Loucy (cell line): Measurements from ENCODE around the gene ZNF256.

Source experiments
- H2AFZ ChIP-seq: fragments of 200-600 bp; sonication (generic); 2 replicates; pipeline ENCODE4 v1.6.0; 2016; ENCODE audit warnings: antibody characterized with exemption, mild to moderate bottlenecking, low read length, moderate library complexity
- H3F3A ChIP-seq: fragments of 200-600 bp; 2 replicates; pipeline ENCODE4 v1.6.0; 2016; ENCODE audit warnings: antibody characterized with exemption, low read depth, mild to moderate bottlenecking
- H3K27me3 ChIP-seq: fragments of 200-600 bp; sonication (generic); 2 replicates; pipeline ENCODE4 v1.6.1; 2014; ENCODE audit warnings: low read length, mild to moderate bottlenecking; ENCODE audit not compliant: insufficient read depth, poor library complexity, severe bottlenecking
- H3K36me3 ChIP-seq: fragments of 200-600 bp; sonication (generic); 2 replicates; pipeline ENCODE4 v1.6.1; 2016; ENCODE audit warnings: low read length; ENCODE audit not compliant: insufficient read depth
- H3K4me1 ChIP-seq: fragments of 200-600 bp; sonication (generic); 2 replicates; pipeline ENCODE4 v1.5.1; 2014; ENCODE audit warnings: low read length, mild to moderate bottlenecking; ENCODE audit not compliant: insufficient read depth, poor library complexity, severe bottlenecking
- H3K4me2 ChIP-seq: fragments of 200-600 bp; sonication (generic); 2 replicates; pipeline ENCODE4 v1.6.0; 2014; ENCODE audit warnings: antibody characterized with exemption, low read length, low read depth, mild to moderate bottlenecking; ENCODE audit not compliant: poor library complexity, severe bottlenecking
- H3K4me3 ChIP-seq: fragments of 200-600 bp; sonication (generic); 2 replicates; pipeline ENCODE4 v1.5.1; 2014; ENCODE audit warnings: low read length, mild to moderate bottlenecking, mixed read lengths; ENCODE audit not compliant: poor library complexity, severe bottlenecking
- H3K79me2 ChIP-seq: fragments of 200-600 bp; sonication (generic); 2 replicates; pipeline ENCODE4 v1.6.1; 2014; ENCODE audit warnings: low read length; ENCODE audit not compliant: insufficient read depth
- H3K9ac ChIP-seq: fragments of 200-600 bp; sonication (generic); 2 replicates; pipeline ENCODE4 v1.6.0; 2014; ENCODE audit warnings: mild to moderate bottlenecking, low read depth, low read length, moderate library complexity; ENCODE audit not compliant: poor library complexity, severe bottlenecking
- H3K9me2 ChIP-seq: fragments of 200-600 bp; sonication (generic); replicated peaks from 2 replicates; pipeline ENCODE4 v1.6.1; 2016; ENCODE audit warnings: low read depth, low read length, mixed read lengths
- H3K9me3 ChIP-seq: fragments of 200-600 bp; sonication (generic); 2 replicates; pipeline ENCODE4 v1.6.1; 2014; ENCODE audit warnings: mild to moderate bottlenecking, antibody characterized with exemption, low read length, low read depth; ENCODE audit not compliant: insufficient read depth
- H4K20me1 ChIP-seq: fragments of 200-600 bp; sonication (generic); 2 replicates; pipeline ENCODE4 v1.6.0; 2014; ENCODE audit warnings: antibody characterized with exemption, low read length, mild to moderate bottlenecking; ENCODE audit not compliant: insufficient read depth, poor library complexity, severe bottlenecking
- EZH2phosphoT487 ChIP-seq: fragments of 200-600 bp; IDR thresholded peaks from 2 replicates; pipeline ENCODE4 v1.6.1; 2018; ENCODE audit warnings: antibody characterized with exemption, mild to moderate bottlenecking, moderate library complexity, borderline replicate concordance
- TF ChIP-seq, protein P1 (sequence below): fragments of 200-600 bp; sonication (generic); conservative IDR thresholded peaks from 2 replicates; pipeline ENCODE4 v1.5.1; 2014; ENCODE audit warnings: mild to moderate bottlenecking, antibody characterized with exemption, low read length

The ZNF256 gene

DNA sequence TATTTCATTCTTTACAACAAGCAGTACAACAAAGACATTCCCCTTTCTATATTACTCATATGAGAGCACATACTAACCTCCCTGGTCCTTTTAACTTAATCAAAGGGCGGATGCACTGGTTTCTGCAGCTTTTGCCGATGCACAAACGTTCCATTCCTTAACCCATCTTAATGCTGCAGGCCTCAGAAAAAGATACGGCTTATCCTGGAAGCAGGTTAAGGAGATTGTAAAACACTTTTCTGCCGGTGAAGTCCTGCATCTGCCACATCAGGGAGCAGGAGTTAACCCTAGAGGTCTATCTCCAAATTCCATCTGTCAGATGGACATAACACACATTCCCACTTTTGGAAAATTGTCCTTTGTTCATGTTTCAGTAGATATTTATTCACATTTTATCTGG is 47.2 kb downstream of the ZNF256 start:
- Histone ChIP-seq H3K9ac (no peak overlapping the region), H3K79me2 (no peaks in the 10 kb centered on the region), H3K27me3 (no peaks in the 10 kb centered on the region), H4K20me1 (no peaks in the 10 kb centered on the region), H3F3A (no peaks in the 10 kb centered on the region), H3K4me1 (no peaks in the 10 kb centered on the region), H3K9me2 (no peaks in the 10 kb centered on the region), H2AFZ (no peak overlapping the region), H3K4me3 (no peak overlapping the region), H3K4me2 (no peak overlapping the region), H3K36me3 (no peaks in the 10 kb centered on the region), H3K9me3 (no peaks in the 10 kb centered on the region)
- no peak for TF ChIP-seq EZH2phosphoT487
- TF ChIP-seq, protein P1, sequence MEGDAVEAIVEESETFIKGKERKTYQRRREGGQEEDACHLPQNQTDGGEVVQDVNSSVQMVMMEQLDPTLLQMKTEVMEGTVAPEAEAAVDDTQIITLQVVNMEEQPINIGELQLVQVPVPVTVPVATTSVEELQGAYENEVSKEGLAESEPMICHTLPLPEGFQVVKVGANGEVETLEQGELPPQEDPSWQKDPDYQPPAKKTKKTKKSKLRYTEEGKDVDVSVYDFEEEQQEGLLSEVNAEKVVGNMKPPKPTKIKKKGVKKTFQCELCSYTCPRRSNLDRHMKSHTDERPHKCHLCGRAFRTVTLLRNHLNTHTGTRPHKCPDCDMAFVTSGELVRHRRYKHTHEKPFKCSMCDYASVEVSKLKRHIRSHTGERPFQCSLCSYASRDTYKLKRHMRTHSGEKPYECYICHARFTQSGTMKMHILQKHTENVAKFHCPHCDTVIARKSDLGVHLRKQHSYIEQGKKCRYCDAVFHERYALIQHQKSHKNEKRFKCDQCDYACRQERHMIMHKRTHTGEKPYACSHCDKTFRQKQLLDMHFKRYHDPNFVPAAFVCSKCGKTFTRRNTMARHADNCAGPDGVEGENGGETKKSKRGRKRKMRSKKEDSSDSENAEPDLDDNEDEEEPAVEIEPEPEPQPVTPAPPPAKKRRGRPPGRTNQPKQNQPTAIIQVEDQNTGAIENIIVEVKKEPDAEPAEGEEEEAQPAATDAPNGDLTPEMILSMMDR: no peak
